ENCODE measurements around the gene OPCML.

OPCML gene

DNA sequence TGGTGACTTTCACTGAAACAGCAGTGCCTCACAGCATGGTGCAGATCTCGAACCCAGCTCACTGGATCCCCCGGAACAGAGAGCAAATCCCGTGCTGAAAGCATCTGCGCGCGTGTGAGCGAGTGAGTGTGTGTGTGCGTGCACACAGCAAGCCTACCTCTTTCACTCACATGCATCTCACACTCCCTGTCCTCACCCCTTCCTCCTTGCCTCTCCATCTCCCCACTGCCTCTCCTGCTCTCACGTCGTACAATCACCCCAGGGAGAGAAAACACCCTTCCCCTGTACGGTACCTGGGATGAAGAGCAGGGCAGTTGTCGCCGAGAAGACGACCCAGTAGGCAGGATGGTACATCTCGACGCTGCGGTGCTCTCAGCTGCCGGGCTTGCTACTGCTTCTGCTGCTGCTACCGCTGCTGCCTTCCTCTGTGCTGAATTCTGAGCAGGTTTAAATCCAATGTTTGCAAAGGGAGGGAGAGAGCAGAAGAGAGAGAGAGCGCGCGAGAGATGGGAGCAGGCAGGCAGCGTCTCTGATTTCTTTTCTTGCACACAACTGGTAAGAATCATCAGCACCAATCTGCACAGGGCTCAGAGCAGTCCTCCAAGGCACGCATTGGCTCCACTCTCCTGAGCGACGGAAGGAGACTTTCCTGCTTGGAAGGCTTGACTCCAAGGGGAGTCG is at the start of gene OPCML:
Gene OPCML (minus strand): TSS at position 531 of the 681 bp plus-strand sequence.
- no peak for DNase-seq (ENCODE audit: low spot score)

DNA sequence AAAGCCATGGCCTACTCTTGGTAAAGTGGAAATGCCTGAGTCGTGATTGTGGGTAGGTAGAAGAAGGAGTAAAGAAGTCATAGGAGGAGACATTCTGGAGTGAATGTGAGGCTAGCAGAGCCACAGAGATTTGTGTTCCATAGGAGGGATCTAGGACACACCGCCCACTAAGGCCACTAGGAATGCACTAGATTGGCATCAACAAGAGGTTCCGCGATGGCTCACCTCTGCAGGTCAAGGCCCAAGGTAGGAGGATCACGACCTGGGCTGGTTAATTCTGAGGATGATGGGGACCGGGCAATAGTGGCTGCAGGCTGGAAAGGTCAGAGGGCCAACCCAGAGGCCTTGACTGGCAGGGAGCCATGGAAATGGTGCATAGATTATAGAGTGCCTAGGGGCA is 48.8 kb upstream of the OPCML start:
- no peak for DNase-seq (ENCODE audit: low spot score)

DNA sequence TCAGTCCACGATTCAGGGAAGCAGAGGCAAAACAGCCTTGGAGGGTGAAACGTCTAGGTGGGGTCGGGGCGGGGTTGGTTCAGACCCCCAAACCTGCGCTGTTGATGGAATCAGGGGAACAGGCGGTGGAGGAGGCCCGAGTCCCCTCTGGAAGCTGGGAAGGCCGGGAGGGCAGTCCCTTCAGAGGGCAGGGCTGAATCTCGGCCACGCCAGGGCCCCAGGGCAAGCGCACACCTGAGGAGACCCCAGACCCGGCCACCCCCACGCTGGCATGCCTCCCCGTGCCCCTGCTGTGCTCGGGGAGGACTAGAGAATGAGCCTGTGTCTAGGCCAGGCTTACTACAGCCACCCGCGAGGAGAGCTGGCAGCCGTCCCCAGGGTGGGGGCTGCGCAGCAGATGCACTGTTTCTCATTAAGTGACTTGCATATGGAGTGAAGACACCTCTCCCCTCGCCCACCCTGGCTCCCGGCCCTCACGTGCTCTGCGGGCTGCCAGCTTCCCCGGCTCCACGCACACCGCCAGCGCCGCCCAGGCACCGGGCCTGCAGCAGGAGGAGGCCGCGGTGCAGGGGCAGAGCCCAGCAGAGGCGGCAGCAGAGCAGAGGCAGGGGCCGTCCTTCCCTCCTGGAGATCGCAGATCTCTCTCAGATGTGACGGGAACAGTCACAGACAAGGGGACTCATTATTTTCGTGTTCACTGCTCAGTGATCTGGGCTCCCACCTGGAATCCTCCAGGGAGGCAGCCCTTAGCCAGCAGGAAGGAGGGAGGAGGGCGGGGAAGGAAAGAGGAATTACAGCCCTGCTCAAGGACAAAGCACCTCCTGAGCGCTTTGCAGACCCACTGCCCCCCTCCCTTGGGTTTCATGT is 47.1 kb upstream of the OPCML start:
- peak; percentile 37 for DNase-seq (ENCODE audit: low spot score)

DNA sequence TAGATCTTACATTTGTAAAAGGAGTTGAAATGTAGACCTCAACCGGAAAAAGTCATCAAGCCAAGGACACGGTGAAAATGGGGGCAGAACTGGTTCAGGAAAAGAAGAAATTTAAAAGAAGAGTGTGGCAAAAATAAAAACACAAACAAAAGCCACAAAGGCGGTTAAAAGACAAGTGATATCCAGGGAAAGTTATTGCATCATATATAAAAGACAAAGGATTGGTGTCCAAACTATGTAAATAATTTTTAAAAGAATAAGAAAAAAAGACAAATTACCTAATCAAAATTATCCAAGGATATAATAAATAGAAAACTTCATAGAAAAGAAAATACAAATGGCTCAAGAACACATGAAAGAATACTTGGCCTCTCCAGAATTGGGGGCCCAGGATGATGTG is 45.1 kb upstream of the OPCML start:
- no peak for DNase-seq (ENCODE audit: low spot score)

DNA sequence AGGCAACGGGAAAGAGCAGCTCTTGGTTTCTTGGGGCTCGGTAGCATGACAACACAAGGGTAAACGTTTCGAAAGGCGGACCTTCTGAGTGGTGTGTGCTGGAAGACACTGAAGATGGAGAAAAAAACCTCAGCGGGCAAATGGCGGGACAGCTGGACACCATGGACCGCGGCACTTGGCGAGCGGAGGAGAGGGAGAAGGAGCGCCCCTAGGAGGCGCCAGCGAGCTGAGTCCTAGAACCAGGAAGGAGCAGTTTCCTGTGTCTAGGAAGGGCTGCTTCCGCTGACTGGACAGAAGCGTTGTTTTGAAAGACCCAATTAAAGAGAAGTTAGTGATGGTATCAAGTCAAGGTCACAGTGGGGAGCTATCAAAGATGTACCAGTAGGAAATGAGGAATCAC is 44.0 kb upstream of the OPCML start:
- no peak for DNase-seq (ENCODE audit: low spot score)

DNA sequence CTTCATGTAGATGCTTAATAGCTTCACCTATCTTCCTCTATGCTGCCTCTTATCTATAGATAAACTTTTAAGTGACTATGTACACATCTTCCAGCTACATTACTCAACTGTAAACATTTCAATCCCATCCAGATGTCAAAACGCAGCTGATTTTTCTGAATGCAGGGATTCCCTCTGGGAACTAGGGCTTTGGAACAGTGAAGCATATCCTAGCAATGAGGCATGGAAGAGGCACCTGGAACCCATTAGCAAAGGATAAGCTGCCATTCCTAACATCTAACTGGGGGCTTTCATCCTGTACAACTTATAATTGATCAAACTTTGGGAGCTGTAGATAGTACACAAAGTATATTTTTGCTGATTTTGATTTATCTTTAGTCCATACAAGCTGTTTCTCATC is 40.8 kb upstream of the OPCML start:
- DNase-seq (ENCODE audit: low spot score), result no peak

DNA sequence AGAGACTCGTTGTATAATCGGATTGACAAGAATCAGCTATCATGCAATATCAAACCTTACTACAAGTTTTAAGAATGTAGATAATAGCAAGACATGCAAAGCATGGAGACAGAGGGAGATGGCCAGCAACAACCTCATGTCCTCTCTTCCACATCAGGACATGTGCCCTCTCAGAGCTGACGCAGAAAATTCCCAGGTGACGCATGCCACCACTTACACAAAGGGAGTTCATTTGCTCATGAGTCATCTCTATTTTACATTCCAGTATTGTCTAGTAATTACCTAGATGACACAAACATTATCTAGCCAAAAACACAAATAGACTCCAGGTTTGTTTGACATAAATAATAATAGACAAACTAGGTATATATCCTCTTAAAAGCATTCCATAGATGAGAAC is 38.1 kb upstream of the OPCML start:
- no peak for DNase-seq (ENCODE audit: low spot score)

DNA sequence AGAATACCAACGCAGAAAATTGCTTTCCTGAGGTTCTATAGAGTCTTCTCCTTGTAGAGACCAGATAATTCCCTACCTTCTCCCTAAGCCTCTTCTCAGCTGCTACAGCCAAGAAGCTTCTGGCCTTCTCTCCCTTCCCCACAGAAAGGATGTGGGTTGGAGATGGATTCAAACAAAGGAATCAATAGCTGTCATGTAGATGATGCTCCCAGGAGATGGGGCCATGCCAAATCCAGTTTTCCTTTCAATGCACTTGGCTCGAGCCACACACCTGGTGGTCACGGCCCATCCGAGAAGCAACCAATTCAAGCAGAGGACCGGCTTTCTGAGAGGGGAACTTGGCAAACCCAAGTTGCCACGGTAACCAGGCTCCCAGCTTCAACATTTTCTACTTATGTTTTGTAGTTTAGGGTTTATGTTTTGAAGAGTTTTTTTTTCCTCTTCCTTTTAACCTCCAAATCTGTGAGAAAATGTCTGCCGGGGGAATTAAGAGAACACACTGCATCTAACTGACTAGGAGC is 31.3 kb upstream of the OPCML start:
- DNase-seq (ENCODE audit: low spot score), result no peak

DNA sequence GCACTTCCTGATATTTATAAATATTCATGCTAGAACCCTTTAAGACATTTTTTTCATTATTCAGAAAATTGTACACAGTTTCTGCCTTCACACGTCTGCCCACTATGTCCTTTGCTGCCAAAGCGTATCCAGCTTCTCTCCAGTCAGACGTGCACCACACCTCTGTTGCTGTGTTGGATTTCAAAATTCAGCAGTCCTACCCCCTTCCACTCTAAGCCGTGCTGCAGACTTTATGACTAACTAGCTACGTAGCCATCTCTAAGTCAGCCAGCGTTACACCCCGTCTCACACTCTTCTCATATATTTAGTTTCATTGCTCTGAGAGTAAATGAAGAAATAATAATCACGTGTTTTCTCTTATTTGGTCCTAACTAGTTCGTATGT is 28.2 kb upstream of the OPCML start:
- DNase-seq (ENCODE audit: low spot score), result no peak

DNA sequence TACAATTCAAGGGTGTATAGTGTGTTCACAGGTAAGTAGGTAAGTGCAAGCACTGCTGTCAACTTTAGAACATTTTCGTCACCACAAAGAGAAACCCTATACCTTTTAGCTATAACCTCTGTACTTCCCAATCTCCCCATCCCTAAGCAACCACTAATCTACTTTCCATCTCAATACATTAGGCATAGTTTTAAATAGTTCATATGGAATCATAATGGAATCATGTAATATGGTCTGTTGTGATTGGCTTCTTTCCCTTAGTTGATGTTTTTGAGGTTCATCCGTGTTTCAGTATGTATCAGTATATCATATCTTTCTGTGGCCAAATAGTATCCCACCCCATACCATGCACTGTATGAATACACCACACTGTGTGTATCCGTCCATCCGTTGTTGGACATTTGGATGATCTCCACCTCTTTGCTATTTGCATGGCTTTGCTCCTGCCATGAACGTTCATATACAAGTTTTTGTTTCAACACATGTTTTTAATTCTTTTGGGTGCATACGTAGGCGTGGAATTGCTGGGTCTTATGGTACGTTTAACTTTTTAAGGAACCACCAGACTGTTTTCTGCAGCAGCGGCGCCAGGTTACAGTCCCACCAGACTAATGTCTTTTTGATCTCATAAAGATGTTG is 27.7 kb upstream of the OPCML start:
- no peak for DNase-seq (ENCODE audit: low spot score)

DNA sequence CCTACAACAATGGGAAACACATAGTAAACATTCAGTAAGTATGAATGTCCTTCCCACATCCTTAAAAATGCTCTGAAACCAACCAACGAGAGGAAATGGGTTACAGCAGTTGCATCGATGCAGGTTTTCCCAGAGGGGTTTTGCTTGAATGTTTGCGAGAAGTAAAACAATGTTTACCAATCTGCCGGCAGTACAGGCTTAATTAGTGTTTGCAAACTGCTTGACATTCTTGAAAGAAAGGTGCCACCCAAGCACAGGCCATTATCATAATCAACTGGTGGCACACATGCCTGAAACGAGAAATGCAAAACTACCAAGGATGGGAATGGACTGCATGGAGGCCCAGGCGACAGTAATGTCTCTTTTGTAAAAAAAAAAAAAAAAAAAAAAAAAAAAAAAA is 27.1 kb upstream of the OPCML start:
- DNase-seq (ENCODE audit: low spot score), result no peak

DNA sequence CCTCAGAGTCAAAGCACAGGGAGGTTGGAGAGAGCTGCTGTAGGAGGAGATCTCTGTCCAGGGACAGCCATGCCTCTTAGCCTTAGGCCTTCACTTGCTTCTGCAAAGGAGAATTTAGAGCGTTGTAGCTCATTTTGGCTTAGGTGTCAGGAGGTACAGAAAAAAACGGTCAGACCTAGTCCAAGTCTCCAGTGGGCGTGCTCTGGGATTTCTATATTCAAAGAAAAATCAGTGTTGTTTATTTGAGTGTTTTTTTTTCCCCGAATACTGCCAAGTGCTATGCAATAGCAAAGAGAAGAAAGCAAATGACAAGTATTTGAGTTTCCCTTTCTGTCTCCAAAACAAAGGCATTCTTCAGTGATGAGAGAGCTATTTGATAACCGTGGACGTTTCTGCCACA is 22.7 kb upstream of the OPCML start:
- no peak for DNase-seq (ENCODE audit: low spot score)

DNA sequence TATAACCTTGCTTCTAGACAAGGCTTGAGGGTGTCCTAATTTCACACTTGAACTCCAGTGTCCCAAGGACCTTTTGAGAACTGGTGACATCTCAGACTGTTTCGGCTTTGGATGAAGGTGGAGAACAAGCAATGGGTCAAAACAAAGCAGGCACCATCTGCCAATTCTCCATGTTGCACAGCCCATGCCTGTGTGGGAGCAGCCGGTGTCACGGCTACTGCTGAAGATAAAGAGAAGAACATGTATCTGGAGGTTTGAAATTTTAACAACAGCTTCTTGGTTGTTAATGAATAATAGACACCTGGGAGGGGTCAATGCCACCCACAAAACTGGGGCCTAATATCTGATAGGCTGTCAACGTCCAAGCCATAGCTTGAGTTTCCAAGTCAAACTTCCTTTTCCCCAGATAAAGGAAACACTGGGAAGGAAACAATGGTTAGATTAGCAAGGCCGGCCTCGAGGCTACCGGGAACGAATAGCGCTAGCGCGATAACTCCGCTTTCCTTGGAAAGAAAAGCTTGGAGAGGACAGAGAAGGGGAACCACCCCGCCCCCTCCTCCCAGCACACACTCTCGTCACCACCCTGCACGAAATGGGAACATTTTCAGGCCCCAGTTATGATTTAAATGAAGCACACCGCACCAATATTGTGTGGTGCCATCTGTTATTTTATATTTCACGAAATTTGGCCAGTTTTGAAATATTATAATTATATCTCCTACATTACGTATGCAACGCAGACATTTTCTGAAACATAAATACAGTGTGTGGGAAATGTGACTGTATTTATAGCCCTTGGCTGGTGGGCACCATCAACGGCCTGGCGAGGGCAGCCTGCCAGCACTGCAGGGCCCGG is 21.8 kb upstream of the OPCML start:
- no peak for DNase-seq (ENCODE audit: low spot score)

DNA sequence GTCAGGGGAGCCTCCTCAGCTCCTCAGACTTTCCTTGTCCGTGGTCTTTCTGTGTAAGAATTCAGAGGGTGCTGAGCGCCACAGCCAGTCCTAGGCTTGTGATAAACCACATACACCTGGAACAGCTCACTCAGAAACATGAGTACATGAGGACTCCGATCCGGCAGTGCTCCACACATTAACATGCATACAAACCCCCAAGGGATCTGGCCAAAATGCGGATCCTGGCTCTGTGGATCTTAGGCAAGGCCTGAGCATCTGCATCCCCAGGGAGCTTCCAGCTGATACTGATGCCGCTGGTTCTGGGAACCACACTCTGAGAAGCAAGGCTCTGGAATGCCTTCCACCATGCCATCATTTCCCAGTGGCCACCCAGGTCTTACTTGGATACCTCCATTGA is 20.6 kb upstream of the OPCML start:
- DNase-seq (ENCODE audit: low spot score), result no peak

DNA sequence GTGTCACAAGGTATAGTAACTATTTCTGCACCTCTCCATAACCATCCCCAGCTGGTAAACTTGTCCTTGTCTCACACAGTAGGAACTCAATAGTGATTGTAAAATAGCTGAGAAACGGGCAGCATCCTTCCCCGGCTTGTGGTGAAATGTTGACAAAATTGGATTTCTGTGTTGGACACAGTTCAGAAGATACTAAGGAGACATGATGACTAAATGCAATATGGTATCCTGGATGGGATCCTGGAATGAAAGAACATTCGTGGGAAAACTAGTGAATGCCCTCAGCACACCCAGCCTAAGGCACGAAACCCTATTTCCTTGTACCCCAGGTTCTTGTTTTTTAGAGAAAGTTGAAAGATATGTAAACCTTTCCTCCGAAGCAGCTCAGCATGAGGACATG is 18.8 kb upstream of the OPCML start:
- no peak for DNase-seq (ENCODE audit: low spot score)

DNA sequence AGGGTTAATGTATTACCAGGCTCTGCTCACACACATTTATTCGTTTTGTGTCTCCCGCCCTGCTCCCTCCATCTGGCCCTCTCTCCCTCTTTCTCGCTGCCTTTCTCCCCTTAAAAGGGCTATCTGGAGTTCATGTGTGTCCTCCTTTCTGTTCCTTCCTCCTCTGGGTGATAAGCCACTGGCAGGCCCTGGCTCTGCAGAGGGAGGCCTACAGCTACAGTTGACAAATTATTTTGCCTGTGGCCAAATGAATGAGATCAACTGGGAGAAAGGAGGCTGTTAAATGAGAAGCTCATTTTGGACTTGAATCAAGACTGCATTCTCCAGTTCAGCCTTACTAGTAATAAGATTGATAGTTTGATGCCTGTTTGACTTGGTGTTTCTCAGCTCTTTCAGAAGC is 17.5 kb upstream of the OPCML start:
- DNase-seq (ENCODE audit: low spot score), result no peak

DNA sequence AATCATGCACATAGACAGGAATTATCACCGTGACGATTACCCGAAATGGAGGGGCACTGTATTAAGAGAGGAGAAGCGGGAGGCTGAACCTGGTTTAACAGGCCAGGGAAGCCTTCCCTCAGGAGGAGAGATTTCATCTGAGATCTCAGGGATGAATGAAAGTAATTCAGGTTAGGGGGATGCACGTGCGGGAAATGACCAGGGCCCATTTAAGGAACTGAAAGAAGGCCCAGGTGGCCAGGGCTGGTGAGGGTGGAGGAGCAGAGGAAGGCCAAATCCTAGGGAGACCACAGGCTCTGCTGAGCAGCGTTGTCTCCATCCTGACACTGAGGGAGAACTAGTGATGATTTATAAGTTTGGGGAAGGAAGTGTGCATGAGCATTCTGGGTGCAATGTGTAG is 16.3 kb upstream of the OPCML start:
- no peak for DNase-seq (ENCODE audit: low spot score)

DNA sequence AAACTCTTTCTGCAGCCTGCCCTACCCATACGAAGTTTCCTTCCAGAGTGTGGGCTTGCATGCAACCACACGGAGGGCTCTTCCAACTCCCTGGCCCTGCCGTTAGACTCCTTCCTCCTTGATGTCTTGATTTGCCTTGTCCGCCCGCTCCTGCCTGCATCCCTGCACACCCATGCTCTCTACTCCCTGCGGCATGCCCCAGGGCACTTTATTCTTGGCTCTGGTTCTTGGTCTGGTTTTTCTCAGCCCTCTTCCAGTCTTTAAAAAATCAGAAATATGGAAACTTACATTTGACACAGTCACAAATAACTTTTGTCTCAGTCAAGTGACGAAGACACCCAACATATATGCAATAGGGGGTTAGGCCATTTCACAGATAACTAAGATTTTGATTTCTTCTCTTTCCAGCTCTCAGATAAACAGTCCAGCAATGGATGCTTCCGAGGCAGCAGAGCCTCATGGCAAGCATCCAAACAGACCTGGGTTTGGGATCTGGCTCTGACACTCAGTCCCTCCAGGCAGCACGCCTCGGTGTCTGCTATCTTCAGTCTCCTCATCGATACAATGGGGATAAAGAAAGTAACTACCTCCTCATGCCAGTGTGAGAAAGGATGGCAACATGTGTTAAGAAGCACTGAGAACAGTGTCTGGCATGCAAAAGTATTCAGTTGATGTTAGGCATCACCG is 15.7 kb upstream of the OPCML start:
- no peak for DNase-seq (ENCODE audit: low spot score)

DNA sequence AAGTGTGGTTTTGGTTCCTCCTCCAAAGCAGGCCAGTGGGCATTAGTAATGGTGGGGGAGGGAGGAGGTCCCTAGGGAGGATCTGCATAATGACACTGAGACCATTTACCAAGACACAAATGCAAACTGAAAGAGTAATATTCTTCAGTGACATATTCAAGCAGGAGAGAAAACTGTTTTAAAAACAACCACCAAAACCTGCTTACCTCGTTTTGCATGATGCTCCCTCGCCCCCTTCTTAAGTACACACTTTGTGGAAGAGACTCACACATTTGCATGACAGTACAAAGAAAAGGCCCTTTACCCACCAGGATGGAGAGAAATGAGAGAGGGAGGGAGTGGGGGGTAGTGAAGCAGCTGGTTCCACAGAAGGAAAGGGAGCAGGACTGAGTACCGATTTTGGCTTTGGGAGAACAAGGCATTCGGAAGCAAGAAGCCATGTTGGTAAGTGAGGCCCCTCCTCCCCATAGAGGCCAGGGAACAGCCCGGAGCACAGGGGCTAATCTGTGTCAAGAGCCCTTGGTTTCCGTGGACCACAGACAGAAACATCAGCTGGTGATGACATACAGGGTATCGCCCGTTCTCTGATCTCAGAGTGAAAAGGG is 13.0 kb upstream of the OPCML start:
- DNase-seq (ENCODE audit: low spot score), result no peak

DNA sequence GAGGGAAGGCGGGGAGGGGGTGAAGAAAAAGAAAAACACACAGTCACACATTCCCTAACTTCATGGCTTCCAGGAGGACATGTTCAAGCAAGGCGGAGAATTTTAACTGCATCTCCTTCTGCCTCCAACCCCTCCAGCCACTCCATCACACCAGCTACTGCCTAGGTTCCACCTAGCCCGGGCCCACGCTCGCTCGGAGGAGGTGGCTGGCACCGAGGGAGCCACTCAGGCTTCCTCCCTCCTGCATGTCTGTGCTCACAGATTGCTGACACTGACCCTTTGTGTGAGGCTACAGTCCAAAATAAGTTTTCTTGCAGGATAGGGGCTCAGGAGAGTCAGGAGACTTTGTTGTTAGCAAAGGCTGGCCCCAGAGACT is 9.4 kb upstream of the OPCML start:
- DNase-seq (ENCODE audit: low spot score), result no peak

All from D341Med (cell line).